Fibroblast of peridontal ligament (primary cell): ENCODE data around the gene NDC1.

ENCODE experiments used
- DNase-seq: peaks from one replicate; pipeline ENCODE4 v3.0.0-alpha.2; 2010; ENCODE audit errors: extremely low read depth

NDC1 gene

GRCh38 chr1:53731043-53731600 lies 107.0 kb downstream of the NDC1 start:
- DNase-seq, result no peak

GRCh38 chr1:53730224-53730865 lies 107.8 kb downstream of the NDC1 start:
- DNase-seq, result peak; percentile 73

GRCh38 chr1:53729456-53730223 lies 108.5 kb downstream of the NDC1 start:
- peak; percentile 57 for DNase-seq

- peak; percentile 56 for DNase-seq
Measured at GRCh38 chr1:53728702-53729455, 109.2 kb downstream of the NDC1 start.

- DNase-seq, result no peak
Measured at GRCh38 chr1:53728196-53728595, 109.9 kb downstream of the NDC1 start.

GRCh38 chr1:53727461-53728092 lies 110.5 kb downstream of the NDC1 start:
- no peak for DNase-seq

- DNase-seq, result no peak
Measured at GRCh38 chr1:53726009-53726600, 112.0 kb downstream of the NDC1 start.

- DNase-seq, result peak; percentile 45
Measured at GRCh38 chr1:53725238-53725689, 112.8 kb downstream of the NDC1 start.

GRCh38 chr1:53722025-53722424 lies 116.1 kb downstream of the NDC1 start:
- peak; percentile 80 for DNase-seq

GRCh38 chr1:53721088-53721487 lies 117.0 kb downstream of the NDC1 start:
- no peak for DNase-seq

- DNase-seq, result no peak
Measured at GRCh38 chr1:53719469-53719868, 118.6 kb downstream of the NDC1 start.

- DNase-seq, result peak; percentile 13
Measured at GRCh38 chr1:53718443-53718842, 119.7 kb downstream of the NDC1 start.

GRCh38 chr1:53717025-53717804 lies 120.9 kb downstream of the NDC1 start:
- DNase-seq, result no peak

- no peak for DNase-seq
Measured at GRCh38 chr1:53716150-53716549, 121.9 kb downstream of the NDC1 start.

- DNase-seq, result no peak
Measured at GRCh38 chr1:53715478-53715877, 122.6 kb downstream of the NDC1 start.
